8988T (cell line): ENCODE measurements around the gene DOC2A.
A peak's percentile ranks its signal among the peaks of the same experiment; 100 is the strongest.
"Not testable (repeated sequence)": the region's sequence is repeated elsewhere in the genome, so short reads cannot be mapped to it uniquely, and the experiment has no call there.

Experiments
- DNase-seq: peaks from one replicate; pipeline ENCODE4 v3.0.0; 2011

Gene DOC2A

GRCh38 chr16:29963021-29963743 lies 47.6 kb downstream of the DOC2A start:
- DNase-seq, result no peak

- no peak for DNase-seq
Measured at GRCh38 chr16:29962344-29962994, 48.4 kb downstream of the DOC2A start.

- DNase-seq, result peak; percentile 83
Measured at GRCh38 chr16:29961479-29962343, 49.1 kb downstream of the DOC2A start, which contains the start of gene TMEM219. Gene TMEM219 (plus strand): TSS chr16:29962079. CDS start chr16:29963144, 1,065 bp downstream.

GRCh38 chr16:29961127-29961478 lies 49.7 kb downstream of the DOC2A start:
- DNase-seq, result no peak

DNA sequence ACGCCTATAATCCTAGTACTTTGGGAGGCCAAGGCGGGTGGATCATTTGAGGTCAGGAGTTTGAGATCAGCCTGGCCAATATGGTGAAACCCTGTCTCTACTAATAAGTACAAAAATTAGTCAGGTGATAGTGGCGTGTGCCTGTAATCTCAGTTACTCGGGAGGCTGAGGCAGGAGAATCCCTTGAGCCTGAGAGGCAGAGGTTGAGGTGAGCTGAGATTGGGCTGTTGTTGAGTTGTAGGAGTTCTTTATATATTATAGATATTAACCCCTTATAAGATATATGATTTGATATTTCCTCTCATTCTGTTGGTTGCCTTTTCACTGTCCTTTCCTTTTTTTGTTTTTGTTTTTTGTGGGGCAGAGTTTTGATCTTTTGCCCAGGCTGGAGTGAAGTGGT lies 51.0 kb downstream of the DOC2A start:
- not testable (repeated sequence) for DNase-seq

GRCh38 chr16:29959293-29959692 lies 51.5 kb downstream of the DOC2A start:
- DNase-seq, result no peak

DNA sequence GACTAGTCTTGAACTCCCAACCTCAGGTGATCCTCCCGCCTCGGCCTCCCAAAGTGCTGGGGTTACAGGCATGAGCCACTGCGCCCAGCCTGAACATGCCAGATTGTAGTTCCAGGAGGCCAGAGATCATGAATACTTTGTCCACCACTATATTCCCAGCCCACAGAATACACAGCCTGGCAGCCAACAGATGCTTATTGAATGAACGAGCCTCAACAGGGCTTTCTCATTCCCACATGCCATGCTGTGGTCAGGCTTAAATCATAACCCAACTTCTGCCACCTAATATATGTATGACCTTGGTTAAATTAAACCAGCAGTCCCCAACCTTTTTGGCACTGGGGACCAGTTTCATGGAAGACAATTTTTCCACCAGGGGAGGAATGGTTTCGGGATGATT lies 52.1 kb downstream of the DOC2A start:
- DNase-seq, result no peak
